A673 (cell line): Measurements from ENCODE around the gene PRICKLE1. TPM values are rescaled to one million over a fixed set of nuclear protein-coding genes. Genes with fewer than 3 reads are reported as not detected.

ENCODE experiments used
- BruUV-seq: library from RNA; stranded (reverse); fragments of 400-500 nt; replicated peaks from 2 replicates; lab custom pipeline; 2021; lab: Mats Ljungman, UMichigan
- CTCF ChIA-PET: fragments of 300-600 bp; sonication (Branson Sonifier 250); formaldehyde crosslinking; loops from one replicate; lab custom pipeline; 2022; ENCODE audit warnings: antibody characterized with exemption; lab: Charles Lee
- POLR2A ChIA-PET: fragments of 300-600 bp; sonication (Branson Sonifier 250); formaldehyde crosslinking; loops from one replicate; lab custom pipeline; 2022; ENCODE audit warnings: antibody characterized with exemption; ENCODE audit not compliant: low non-redundant PET; lab: Charles Lee
- DNase-seq: peaks from one replicate; pipeline ENCODE4 v3.0.0-alpha.2; 2015; ENCODE audit warnings: low spot score
- H3K27ac ChIP-seq: fragments of 200-600 bp; sonication (generic); 2 replicates; pipeline ENCODE4 v1.5.1; 2016; ENCODE audit warnings: mixed run types, low read depth, mild to moderate bottlenecking, mixed read lengths, antibody characterized with exemption, low read length; ENCODE audit not compliant: poor library complexity, severe bottlenecking
- H3K27me3 ChIP-seq: fragments of 200-600 bp; sonication (generic); replicated peaks from 2 replicates; pipeline ENCODE4 v1.6.1; 2017; ENCODE audit warnings: mixed run types, low read depth, mild to moderate bottlenecking, mixed read lengths, antibody characterized with exemption, low read length; ENCODE audit not compliant: insufficient read depth, poor library complexity
- H3K36me3 ChIP-seq: fragments of 200-600 bp; sonication (generic); 2 replicates; pipeline ENCODE4 v1.6.1; 2016; ENCODE audit warnings: mixed run types, mild to moderate bottlenecking, mixed read lengths, antibody characterized with exemption, low read length; ENCODE audit not compliant: insufficient read depth, poor library complexity, severe bottlenecking
- H3K4me1 ChIP-seq: fragments of 200-600 bp; sonication (generic); 2 replicates; pipeline ENCODE4 v1.6.1; 2017; ENCODE audit warnings: mixed run types, mild to moderate bottlenecking, mixed read lengths, antibody characterized with exemption, low read length; ENCODE audit not compliant: insufficient read depth, poor library complexity, severe bottlenecking
- H3K4me3 ChIP-seq: fragments of 200-600 bp; sonication (generic); 2 replicates; pipeline ENCODE4 v1.5.1; 2016; ENCODE audit warnings: low read depth, mixed run types, mild to moderate bottlenecking, mixed read lengths, low read length; ENCODE audit not compliant: poor library complexity, severe bottlenecking
- H3K9me3 ChIP-seq: fragments of 200-600 bp; sonication (generic); 2 replicates; pipeline ENCODE4 v1.6.1; 2016; ENCODE audit warnings: mixed run types, low read depth, mild to moderate bottlenecking, mixed read lengths, antibody characterized with exemption, low read length; ENCODE audit not compliant: poor library complexity, severe bottlenecking
- CTCF ChIP-seq: fragments of 300-800, 200-600 bp; sonication (generic); conservative IDR thresholded peaks from 2 replicates; pipeline ENCODE4 v1.5.1; 2017; ENCODE audit warnings: low read depth, mild to moderate bottlenecking, antibody characterized with exemption, low read length, moderate library complexity, mixed read lengths
- EZH2 ChIP-seq: fragments of 200-600 bp; sonication (generic); IDR thresholded peaks from 2 replicates; pipeline ENCODE4 v1.6.1; 2017; ENCODE audit warnings: borderline replicate concordance, low read depth, mild to moderate bottlenecking, mixed read lengths, antibody characterized with exemption, low read length; ENCODE audit not compliant: poor library complexity, severe bottlenecking
- intact Hi-C: fragments of 100-400 bp; cut with micrococcal nuclease; formaldehyde crosslinking; loops from one replicate; pipeline ENCODE4 v1.10.0; 2022; ENCODE audit not compliant: unreplicated experiment
- total RNA-seq: library from RNA; stranded (reverse); gene quantifications from 2 replicates; pipeline ENCODE4 v1.2.3, GENCODE V29; 2021

Gene PRICKLE1
- total RNA-seq, 1 experiment from 2014 or later = 1.1 TPM

GRCh38 chr12:42630314-42630713 lies 40.8 kb upstream of the PRICKLE1 start:
- POLR2A ChIA-PET = no interaction called here
- Histone ChIP-seq H3K27me3 (no peaks in the 10 kb centered on the region), H3K4me3 (no peak overlapping the region), H3K9me3 (no peaks in the 10 kb centered on the region), H3K27ac (no peak overlapping the region), H3K4me1 (no peaks in the 10 kb centered on the region), H3K36me3 (no peaks in the 10 kb centered on the region)
- peak; percentile 3 for DNase-seq
- CTCF ChIA-PET = no interaction called here
- intact Hi-C loops = no loop called here
- TF ChIP-seq CTCF (no peak), EZH2 (no peak)
- BruUV-seq = no TSS peak

GRCh38 chr12:42627151-42627550 lies 37.6 kb upstream of the PRICKLE1 start:
- Histone ChIP-seq H3K27ac (no peak overlapping the region), H3K4me1 (no peaks in the 10 kb centered on the region), H3K36me3 (no peaks in the 10 kb centered on the region), H3K4me3 (no peak overlapping the region), H3K9me3 (no peaks in the 10 kb centered on the region), H3K27me3 (no peaks in the 10 kb centered on the region)
- intact Hi-C loops = no loop called here
- DNase-seq = no peak
- TF ChIP-seq EZH2 = no peak
- TF ChIP-seq CTCF = no peak
- CTCF ChIA-PET = no interaction called here
- POLR2A ChIA-PET = no interaction called here
- no TSS peak for BruUV-seq

GRCh38 chr12:42625611-42626010 lies 36.1 kb upstream of the PRICKLE1 start:
- DNase-seq = peak; percentile 3
- ChIA-PET CTCF (interaction anchor here (0.6 kb wide), 1 partner anchor 163 kb away, joined by 4 read pairs; no protein-coding TSS in a partner anchor), POLR2A (no interaction called here)
- Histone ChIP-seq H3K27me3 (no peaks in the 10 kb centered on the region), H3K4me3 (no peak overlapping the region), H3K4me1 (no peaks in the 10 kb centered on the region), H3K9me3 (no peaks in the 10 kb centered on the region), H3K27ac (no peak overlapping the region), H3K36me3 (no peaks in the 10 kb centered on the region)
- BruUV-seq = no TSS peak
- intact Hi-C loops = no loop called here
- TF ChIP-seq EZH2 (no peak), CTCF (no peak)
